ENCODE measurements around the gene STKLD1.
"Not testable (repeated sequence)": the region's sequence is repeated elsewhere in the genome, so short reads cannot be mapped to it uniquely, and the experiment has no call there.

Gene STKLD1

GRCh38 chr9:133362359-133363044 is 13.7 kb upstream of the STKLD1 start:
- no peak for DNase-seq (ENCODE audit: low read depth in 2 of 2)

DNA sequence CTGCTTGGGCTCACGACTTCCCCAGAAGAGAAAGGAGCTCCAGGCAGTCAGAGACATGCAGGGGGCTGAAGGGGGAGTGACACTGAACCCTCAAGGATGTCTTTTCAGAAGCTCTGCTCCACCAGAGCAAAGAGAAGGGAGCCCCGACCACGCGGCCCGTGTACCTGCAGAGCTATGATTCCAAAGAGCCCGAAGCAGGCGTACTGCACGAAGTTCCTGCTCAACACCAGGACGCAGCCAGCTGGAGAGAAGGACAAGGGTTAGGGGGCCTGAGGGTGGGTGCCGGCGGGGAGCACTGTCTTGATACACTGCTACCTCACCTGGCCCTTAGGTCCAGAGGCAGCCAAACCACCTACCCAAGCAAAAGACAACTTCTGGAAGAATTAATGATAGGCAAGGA is 9.7 kb upstream of the STKLD1 start:
- no peak for DNase-seq (ENCODE audit: low read depth in 2 of 2)

- no peak for DNase-seq (ENCODE audit: low read depth in 2 of 2)
Measured at GRCh38 chr9:133367221-133367620, 8.9 kb upstream of the STKLD1 start.

DNA sequence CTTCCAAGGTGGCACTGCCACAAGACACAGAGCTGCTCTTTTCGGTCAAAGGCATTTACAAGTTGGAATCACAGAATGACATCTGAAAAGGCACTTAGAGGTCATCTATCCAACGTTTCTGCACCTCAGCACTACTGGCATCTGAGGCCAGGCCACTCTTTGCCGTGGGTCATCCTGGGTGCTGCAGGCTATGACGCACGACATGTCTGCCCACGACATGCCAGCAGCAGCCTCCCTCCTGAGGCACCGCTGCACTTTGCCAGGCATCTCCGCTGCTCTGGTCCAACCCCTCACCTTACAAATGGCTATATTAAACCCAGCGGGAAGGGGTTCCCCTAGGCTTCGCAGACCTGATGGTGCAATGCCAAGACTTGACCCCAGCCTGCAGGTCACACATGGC is 8.4 kb upstream of the STKLD1 start:
- DNase-seq (ENCODE audit: low read depth in 2 of 2) = no peak

DNA sequence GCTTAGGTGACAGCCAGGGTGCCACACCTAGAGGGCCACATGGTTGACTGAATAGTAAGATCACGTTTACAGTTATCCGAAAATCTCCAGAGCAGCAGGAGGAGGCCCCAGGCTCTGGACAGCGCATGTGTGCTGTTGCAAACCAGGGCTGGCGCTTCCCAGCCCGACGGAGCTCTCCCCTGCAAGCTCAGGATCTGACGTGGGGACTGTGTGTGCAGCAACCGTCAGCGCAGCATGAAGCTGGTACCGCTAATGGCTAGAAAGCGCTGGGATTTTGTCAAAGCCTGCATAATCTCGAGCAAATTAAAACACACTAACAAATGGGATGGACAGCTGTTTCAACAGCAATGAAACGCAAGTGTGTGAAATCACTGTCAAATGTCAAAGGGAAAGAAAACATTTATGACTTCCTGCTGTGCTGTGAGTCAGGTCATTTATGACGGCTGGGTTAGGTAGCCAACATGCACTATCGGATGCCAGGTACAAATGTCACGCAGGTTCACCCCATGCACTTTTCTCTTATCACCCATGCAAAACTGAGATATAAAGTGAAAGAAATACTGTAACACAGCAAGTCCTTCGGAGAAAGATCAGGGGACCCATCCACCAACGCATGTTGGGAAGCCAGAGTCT is 7.8 kb upstream of the STKLD1 start:
- no peak for DNase-seq (ENCODE audit: low read depth in 2 of 2)

DNA sequence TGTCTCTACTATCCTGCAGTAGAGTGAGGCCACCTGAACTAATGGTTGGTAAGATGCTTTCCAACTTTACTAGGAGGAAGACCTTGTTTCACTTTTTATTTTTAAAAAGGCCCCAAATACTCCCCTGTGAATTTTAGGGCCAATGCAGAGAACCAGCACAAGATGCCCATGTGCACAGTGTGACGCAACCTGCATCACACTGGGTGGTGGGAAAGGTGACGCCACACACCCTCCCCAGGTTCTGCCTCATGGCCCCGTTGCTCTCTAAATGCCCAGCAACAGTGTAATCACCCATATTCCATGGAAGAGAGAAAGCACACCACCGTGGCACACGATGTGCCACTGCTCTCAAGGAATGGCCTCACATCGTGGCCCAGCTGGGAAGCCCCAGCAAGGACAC is 6.7 kb upstream of the STKLD1 start:
- no peak for DNase-seq (ENCODE audit: low read depth in 2 of 2)

DNA sequence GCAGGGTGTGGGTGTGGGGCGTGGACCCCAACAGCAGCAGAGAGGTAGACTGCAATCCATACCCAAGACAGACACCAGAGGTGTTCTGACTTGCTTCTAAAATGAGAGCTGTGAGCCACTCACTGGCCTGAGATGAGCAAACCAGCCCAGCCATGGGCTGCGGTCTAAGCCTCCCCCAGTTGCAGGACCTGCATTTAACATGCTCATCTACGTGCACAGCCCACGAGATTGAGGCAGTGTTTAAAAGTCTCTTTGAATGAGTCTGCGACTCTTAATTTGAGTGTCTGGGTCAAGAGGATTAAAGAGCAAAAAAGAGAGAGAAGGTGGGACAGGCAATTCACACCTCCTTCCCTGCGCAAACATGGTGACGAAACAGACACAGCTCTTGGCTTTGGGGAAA is 6.2 kb upstream of the STKLD1 start:
- no peak for DNase-seq (ENCODE audit: low read depth in 2 of 2)

DNA sequence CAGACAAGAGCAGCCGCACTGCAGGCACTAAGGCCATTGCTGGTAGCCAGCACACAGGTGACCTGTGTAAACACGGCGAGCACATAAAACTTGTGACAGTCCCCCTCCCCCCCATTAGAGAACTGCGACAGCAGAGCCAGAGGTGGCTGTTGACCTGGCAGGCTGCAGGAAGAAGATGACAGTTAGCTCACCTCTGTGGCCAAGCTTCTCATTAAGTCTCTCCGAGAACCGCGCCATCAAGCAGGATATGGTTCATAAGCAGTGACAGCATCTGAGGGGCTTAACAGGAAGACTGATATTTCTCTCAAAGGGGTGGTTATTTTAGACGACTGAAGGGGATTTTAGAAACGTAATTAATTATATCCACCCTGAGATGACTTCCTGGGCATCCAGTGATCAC is 5.5 kb upstream of the STKLD1 start:
- no peak for DNase-seq (ENCODE audit: low read depth in 2 of 2)

- peak in 1 of 2 donors; percentile 54 for DNase-seq (ENCODE audit: low read depth in 2 of 2)
Measured at GRCh38 chr9:133371261-133371711, 4.9 kb upstream of the STKLD1 start.

DNA sequence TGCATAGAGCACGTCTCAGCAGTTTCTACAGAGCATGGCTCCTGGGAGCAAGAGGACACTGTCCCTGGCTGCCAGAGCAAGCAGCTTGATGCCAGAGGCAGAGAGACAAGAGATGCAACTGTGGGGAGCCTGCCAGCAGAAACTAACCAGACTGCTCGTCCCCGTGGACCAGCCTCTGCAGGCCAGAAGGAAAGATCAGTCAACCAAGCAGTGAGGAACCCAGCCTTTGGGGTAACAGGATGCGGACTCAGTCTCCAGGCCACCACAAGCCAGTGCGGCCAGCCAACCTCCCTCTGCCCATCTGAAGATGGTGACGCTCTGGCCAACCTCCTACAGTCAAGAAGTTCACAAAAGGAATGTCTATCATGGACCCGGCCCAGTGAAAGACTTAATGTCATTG is 4.0 kb upstream of the STKLD1 start:
- DNase-seq (ENCODE audit: low read depth in 2 of 2) = no peak

GRCh38 chr9:133374612-133375115 is 1.5 kb upstream of the STKLD1 start:
- no peak for DNase-seq (ENCODE audit: low read depth in 2 of 2)

- DNase-seq (ENCODE audit: low read depth in 2 of 2) = no peak
Measured at GRCh38 chr9:133375116-133375723, 946 bp upstream of the STKLD1 start.

- DNase-seq (ENCODE audit: low read depth in 2 of 2) = not testable (repeated sequence)
Measured at GRCh38 chr9:133377280-133377679, 1.1 kb downstream of the STKLD1 start.

GRCh38 chr9:133377721-133378216 is 1.6 kb downstream of the STKLD1 start:
- DNase-seq (ENCODE audit: low read depth in 2 of 2) = no peak

GRCh38 chr9:133378408-133378962 is 2.3 kb downstream of the STKLD1 start:
- no peak for DNase-seq (ENCODE audit: low read depth in 2 of 2)

DNA sequence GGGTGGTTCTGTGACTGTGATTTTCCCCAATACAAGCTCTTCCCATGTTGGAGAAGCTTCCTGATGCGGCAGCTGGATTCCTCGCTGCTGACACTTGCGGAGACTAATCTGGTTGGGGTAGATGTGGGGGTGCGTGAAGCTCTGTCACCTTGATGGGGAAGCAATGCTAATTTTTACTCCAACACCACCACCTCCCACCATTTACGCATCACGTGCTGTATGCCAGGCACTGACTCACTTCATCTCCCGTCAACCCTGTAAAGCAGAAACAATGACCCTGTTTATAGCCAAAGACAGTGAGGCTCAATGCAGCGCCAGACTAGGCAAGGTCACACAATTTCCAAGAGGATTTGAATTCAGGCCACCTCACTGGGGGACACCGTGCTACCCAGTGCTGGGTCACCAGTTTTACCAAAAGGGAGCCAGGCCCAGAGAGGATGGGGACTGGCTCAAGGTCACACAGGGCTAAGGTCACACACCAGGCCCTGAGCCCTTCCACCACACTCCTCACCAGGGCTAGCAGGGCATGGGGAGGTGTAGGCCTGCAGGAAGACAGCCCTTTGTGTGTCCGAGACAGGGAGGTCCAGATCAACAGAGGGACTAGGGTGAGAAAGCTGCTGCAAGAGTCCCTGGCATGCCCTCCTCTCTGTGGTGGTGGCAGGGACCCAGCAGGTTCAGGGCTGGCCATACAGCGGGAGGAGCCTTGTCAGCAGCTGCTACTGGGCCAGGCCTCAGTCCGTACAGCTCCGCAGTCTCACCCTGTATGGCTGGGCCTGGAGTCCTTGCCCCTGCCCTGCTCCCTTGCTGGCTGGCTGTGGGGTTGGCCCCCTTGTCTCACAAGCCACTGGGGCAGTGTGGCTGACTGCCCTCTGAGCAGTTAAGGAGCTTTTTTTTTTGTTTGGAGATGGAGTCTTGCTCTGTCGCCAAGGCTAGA is 3.3 kb downstream of the STKLD1 start:
- no peak for DNase-seq (ENCODE audit: low read depth in 2 of 2)

DNA sequence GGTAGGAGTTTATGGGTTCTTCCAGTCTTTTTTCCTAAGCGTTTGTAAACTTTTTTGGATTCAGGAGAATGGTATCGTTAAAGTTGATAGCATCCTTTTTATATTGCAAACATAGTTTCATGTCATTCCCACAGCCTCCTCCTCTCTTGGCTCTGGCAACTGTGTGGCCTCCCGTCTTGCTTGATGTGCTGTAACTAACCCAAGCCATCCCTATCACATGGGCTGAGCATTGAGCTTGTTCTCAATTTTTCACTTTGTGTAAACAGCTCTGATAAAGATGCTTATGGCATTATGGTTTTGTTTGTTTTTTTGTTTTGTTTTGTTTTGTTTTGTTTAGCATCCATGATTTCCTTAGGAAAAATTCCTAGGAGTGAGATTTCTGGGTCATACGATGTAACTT is 4.6 kb downstream of the STKLD1 start:
- no peak for DNase-seq (ENCODE audit: low read depth in 2 of 2)

GRCh38 chr9:133382507-133383141 is 6.5 kb downstream of the STKLD1 start:
- DNase-seq (ENCODE audit: low read depth in 2 of 2) = no peak

GRCh38 chr9:133383438-133383837 is 7.3 kb downstream of the STKLD1 start:
- no peak for DNase-seq (ENCODE audit: low read depth in 2 of 2)

DNA sequence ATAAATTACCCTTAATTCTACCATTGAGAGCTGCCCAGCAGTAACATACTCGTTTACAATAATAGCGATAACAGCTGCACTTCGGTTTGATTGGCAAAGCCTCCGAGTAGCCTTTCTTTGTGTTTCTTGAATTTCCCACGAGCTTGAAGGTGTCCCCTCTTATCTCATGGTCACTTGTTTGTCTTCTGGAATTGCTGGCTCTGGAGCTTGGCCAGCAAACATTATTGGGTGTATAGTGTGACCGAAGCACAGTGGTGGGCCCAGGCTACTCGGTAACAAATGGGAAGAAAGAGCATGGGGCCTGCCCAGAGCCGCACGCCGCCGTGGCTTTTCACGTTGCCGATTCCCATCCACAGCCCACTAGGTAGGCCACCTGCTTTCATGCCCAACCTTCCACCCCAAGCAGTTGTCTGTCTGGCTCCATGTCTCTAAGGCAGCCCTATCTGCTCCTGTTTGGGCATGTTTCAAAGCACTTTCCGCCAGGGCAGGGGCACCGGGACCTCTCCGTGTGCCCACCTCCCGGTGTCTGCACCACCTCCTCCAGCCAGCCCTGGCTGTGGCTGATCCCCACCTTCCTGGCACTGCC is 8.7 kb downstream of the STKLD1 start:
- DNase-seq (ENCODE audit: low read depth in 2 of 2) = no peak

DNA sequence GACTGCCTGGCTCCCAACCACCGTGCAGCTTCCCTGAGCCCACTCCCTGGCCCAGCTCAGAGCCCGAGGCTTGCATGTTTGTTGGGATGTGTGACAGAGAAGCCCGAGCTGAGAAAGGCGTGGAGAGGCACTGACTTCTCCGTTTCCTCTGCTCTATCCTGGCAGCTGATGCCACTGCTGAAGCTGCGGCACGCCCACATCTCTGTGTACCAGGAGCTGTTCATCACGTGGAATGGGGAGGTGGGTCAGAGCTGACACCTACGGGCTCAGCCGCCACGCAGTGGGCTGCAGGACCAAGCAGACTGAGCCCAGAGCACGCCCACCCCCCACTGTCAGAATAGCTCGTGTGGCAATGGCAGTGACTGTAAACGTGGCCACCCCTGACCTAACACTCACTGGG is 9.3 kb downstream of the STKLD1 start:
- DNase-seq (ENCODE audit: low read depth in 2 of 2) = no peak

Data from activated CD8-positive, alpha-beta memory T cell treated with anti-CD3 and anti-CD28 coated beads for 4 hours (primary cell).